ENCODE results near the gene ABHD17B.

- TF ChIP-seq CTCF (conservative IDR thresholded peaks at IDR 0.05; ENCODE audit: low read length): no peak
- no peak for TF ChIP-seq EZH2phosphoT487 (IDR thresholded peaks at IDR 0.05; ENCODE audit: borderline replicate concordance, low read depth, low read length)
Measured at GRCh38 chr9:71830929-71831328, 80.1 kb downstream of the ABHD17B start.

Data from OCI-LY7 (cell line).